Neural progenitor cell (in vitro differentiated cells): ENCODE data around the gene ASTN2. TPM values are rescaled to one million over a fixed set of nuclear protein-coding genes. Genes with fewer than 3 reads are reported as not detected.

Experiments used
- DNase-seq: peaks from one replicate; pipeline ENCODE4 v3.0.0-alpha.2; 2016; ENCODE audit warnings: low spot score
- H2AFZ ChIP-seq: fragments of 200-600 bp; sonication (generic); replicated peaks from 2 replicates; pipeline ENCODE4 v1.6.1; 2016; ENCODE audit warnings: antibody characterized with exemption
- H3F3A ChIP-seq: fragments of 200-600 bp; sonication (generic); 2 replicates; pipeline ENCODE4 v1.6.1; 2016; ENCODE audit warnings: antibody characterized with exemption, low read depth
- H3K27ac ChIP-seq: fragments of 200-600 bp; sonication (generic); 2 replicates; pipeline ENCODE4 v1.5.1; 2016; ENCODE audit warnings: mild to moderate bottlenecking
- H3K27me3 ChIP-seq: fragments of 200-600 bp; sonication (generic); 2 replicates; pipeline ENCODE4 v1.6.1; 2016; ENCODE audit warnings: mild to moderate bottlenecking, moderate library complexity
- H3K36me3 ChIP-seq: fragments of 200-600 bp; sonication (generic); 2 replicates; pipeline ENCODE4 v1.5.1; 2016
- H3K4me1 ChIP-seq: fragments of 200-600 bp; sonication (generic); 2 replicates; pipeline ENCODE4 v1.6.1; 2016; ENCODE audit warnings: mixed run types
- H3K4me2 ChIP-seq: fragments of 200-600 bp; sonication (generic); 2 replicates; pipeline ENCODE4 v1.6.1; 2016
- H3K4me3 ChIP-seq: fragments of 200-600 bp; sonication (generic); 2 replicates; pipeline ENCODE4 v1.5.1; 2016
- H3K79me2 ChIP-seq: fragments of 200-600 bp; sonication (generic); 2 replicates; pipeline ENCODE4 v1.6.1; 2016; ENCODE audit warnings: low read depth
- H3K9ac ChIP-seq: fragments of 200-600 bp; sonication (generic); 2 replicates; pipeline ENCODE4 v1.6.1; 2016
- H3K9me3 ChIP-seq: fragments of 200-600 bp; sonication (generic); 2 replicates; pipeline ENCODE4 v1.5.1; 2016; ENCODE audit warnings: low read depth
- H4K20me1 ChIP-seq: fragments of 200-600 bp; sonication (generic); 2 replicates; pipeline ENCODE4 v1.6.1; 2016; ENCODE audit warnings: low read depth
- H3K27ac Mint-ChIP-seq: 3 replicates; pipeline ENCODE4 v1.8.0; 2021; ENCODE audit warnings: mixed read lengths
- H3K27me3 Mint-ChIP-seq: 2 replicates; pipeline ENCODE4 v1.8.0; 2022; ENCODE audit warnings: low read depth, mild to moderate bottlenecking, inconsistent platforms, moderate library complexity, mixed read lengths; ENCODE audit not compliant: insufficient read depth
- H3K36me3 Mint-ChIP-seq: 3 replicates; pipeline ENCODE4 v1.8.0; 2021; ENCODE audit warnings: mixed read lengths
- H3K4me1 Mint-ChIP-seq: 3 replicates; pipeline ENCODE4 v1.8.0; 2021; ENCODE audit warnings: mixed read lengths
- H3K4me3 Mint-ChIP-seq: 3 replicates; pipeline ENCODE4 v1.8.0; 2021; ENCODE audit warnings: mild to moderate bottlenecking, moderate library complexity, mixed read lengths
- H3K9me3 Mint-ChIP-seq: 3 replicates; pipeline ENCODE4 v1.8.0; 2020; ENCODE audit warnings: mixed read lengths
- EZH2 ChIP-seq: fragments of 200-600 bp; sonication (generic); IDR thresholded peaks from 2 replicates; pipeline ENCODE4 v1.6.1; 2017; ENCODE audit warnings: antibody characterized with exemption, mild to moderate bottlenecking, moderate library complexity
- EZH2phosphoT487 ChIP-seq: fragments of 200-600 bp; sonication (generic); IDR thresholded peaks from 2 replicates; pipeline ENCODE4 v1.6.1; 2017; ENCODE audit warnings: antibody characterized with exemption
- total RNA-seq: library from RNA; depleted of rRNA; stranded (reverse); fragments of >200 nt; gene quantifications from 2 replicates; pipeline ENCODE4 v1.2.3, GENCODE V29; 2015; ENCODE audit warnings: low replicate concordance
- TF ChIP-seq, protein P1 (sequence below): fragments of 200-600 bp; sonication (generic); IDR thresholded peaks from 2 replicates; pipeline ENCODE4 v1.5.1; 2017; ENCODE audit warnings: antibody characterized with exemption, mild to moderate bottlenecking

ASTN2 gene
- total RNA-seq, 1 donor from 2014 or later, result 8.0 TPM

DNA sequence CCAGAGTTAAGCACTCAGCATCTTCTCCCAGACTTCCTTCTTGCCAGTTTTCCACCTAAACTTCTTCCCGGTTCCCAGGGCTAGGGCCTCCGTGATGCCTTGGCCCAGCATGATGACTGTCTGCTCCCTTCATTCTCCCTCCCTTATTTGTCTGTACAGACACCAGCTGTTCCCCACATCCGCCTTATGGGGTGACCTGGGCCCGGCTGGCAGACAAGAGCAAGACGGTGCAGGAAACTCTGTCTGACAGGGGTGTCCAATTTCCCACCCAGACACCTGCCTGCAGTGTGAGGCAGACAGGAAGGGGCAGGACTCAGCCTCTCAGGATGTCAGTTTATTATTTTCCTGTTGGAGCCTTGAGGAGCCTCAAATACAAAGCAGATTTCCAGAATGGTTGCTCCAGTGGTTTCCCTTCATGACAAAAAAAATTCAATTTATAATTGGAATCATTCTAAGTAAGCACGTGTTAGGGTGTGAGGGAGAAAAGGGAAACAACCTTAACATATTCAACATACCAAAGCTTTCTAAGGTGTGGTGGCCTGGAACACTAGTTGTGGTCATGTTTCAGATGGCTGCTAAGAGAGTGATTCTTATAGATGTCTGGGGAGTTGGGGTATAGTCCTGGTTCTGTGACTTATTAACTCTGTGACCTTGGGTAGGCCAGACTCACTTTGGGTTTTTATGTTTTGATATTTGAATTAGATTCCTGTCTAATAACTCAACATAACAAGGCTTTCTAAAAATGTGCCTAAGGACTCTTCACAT is 1026.7 kb downstream of the ASTN2 start:
- Histone ChIP-seq H3K4me2 (no peak overlapping the region), H3K36me3 (no peaks in the 10 kb centered on the region), H3K9me3 (no peaks in the 10 kb centered on the region), H3K4me1 (no peaks in the 10 kb centered on the region), H2AFZ (no peak overlapping the region), H3K9ac (no peak overlapping the region), H3K27ac (no peak overlapping the region), H4K20me1 (no peaks in the 10 kb centered on the region), H3K27me3 (no peaks in the 10 kb centered on the region), H3K79me2 (no peaks in the 10 kb centered on the region), H3K4me3 (no peak overlapping the region), H3F3A (no peaks in the 10 kb centered on the region)
- TF ChIP-seq EZH2phosphoT487 (no peak), EZH2 (no peak)
- TF ChIP-seq, protein P1, sequence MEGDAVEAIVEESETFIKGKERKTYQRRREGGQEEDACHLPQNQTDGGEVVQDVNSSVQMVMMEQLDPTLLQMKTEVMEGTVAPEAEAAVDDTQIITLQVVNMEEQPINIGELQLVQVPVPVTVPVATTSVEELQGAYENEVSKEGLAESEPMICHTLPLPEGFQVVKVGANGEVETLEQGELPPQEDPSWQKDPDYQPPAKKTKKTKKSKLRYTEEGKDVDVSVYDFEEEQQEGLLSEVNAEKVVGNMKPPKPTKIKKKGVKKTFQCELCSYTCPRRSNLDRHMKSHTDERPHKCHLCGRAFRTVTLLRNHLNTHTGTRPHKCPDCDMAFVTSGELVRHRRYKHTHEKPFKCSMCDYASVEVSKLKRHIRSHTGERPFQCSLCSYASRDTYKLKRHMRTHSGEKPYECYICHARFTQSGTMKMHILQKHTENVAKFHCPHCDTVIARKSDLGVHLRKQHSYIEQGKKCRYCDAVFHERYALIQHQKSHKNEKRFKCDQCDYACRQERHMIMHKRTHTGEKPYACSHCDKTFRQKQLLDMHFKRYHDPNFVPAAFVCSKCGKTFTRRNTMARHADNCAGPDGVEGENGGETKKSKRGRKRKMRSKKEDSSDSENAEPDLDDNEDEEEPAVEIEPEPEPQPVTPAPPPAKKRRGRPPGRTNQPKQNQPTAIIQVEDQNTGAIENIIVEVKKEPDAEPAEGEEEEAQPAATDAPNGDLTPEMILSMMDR, result no peak
- peaks cover 27% of the 10 kb centered on the region for H3K36me3 Mint-ChIP-seq
- H3K4me3 Mint-ChIP-seq, result no peak overlapping the region
- H3K27me3 Mint-ChIP-seq, result peaks cover 2% of the 10 kb centered on the region
- H3K27ac Mint-ChIP-seq, result no peak overlapping the region
- H3K4me1 Mint-ChIP-seq, result no peaks in the 10 kb centered on the region
- no peaks in the 10 kb centered on the region for H3K9me3 Mint-ChIP-seq
- DNase-seq, result no peak

- Histone ChIP-seq H2AFZ (no peak overlapping the region), H3K27me3 (no peaks in the 10 kb centered on the region), H3K27ac (no peak overlapping the region), H3K9me3 (no peaks in the 10 kb centered on the region), H3F3A (no peaks in the 10 kb centered on the region), H3K36me3 (no peaks in the 10 kb centered on the region), H3K4me3 (no peak overlapping the region), H3K9ac (no peak overlapping the region), H4K20me1 (no peaks in the 10 kb centered on the region), H3K4me2 (no peak overlapping the region), H3K79me2 (no peaks in the 10 kb centered on the region), H3K4me1 (no peaks in the 10 kb centered on the region)
- H3K27me3 Mint-ChIP-seq, result peaks cover 5% of the 10 kb centered on the region
- H3K36me3 Mint-ChIP-seq, result peaks cover 26% of the 10 kb centered on the region
- no peak overlapping the region for H3K4me3 Mint-ChIP-seq
- no peak for DNase-seq
- TF ChIP-seq, protein P1, result no peak
- TF ChIP-seq EZH2, result no peak
- no peak for TF ChIP-seq EZH2phosphoT487
- H3K4me1 Mint-ChIP-seq, result no peaks in the 10 kb centered on the region
- H3K9me3 Mint-ChIP-seq, result no peaks in the 10 kb centered on the region
- H3K27ac Mint-ChIP-seq, result no peak overlapping the region
These were observed 1030.9 kb downstream of the ASTN2 start for GRCh38 chr9:116383936-116384335.

GRCh38 chr9:116383133-116383532 is 1031.7 kb downstream of the ASTN2 start:
- TF ChIP-seq, protein P1, result no peak
- no peak for TF ChIP-seq EZH2phosphoT487
- no peak for TF ChIP-seq EZH2
- H3K27me3 ChIP-seq, result no peaks in the 10 kb centered on the region
- H3K36me3 Mint-ChIP-seq, result peaks cover 23% of the 10 kb centered on the region
- H3K9me3 Mint-ChIP-seq, result no peaks in the 10 kb centered on the region
- H3K4me1 Mint-ChIP-seq, result no peaks in the 10 kb centered on the region
- DNase-seq, result no peak
- H3K27me3 Mint-ChIP-seq, result peaks cover 5% of the 10 kb centered on the region
- no peak overlapping the region for H3K4me3 ChIP-seq
- H3K4me3 Mint-ChIP-seq, result no peak overlapping the region
- H3K4me1 ChIP-seq, result no peaks in the 10 kb centered on the region
- H3K36me3 ChIP-seq, result no peaks in the 10 kb centered on the region
- no peak overlapping the region for H3K27ac ChIP-seq
- H3K9ac ChIP-seq, result no peak overlapping the region
- H3F3A ChIP-seq, result no peaks in the 10 kb centered on the region
- no peaks in the 10 kb centered on the region for H3K9me3 ChIP-seq
- no peak overlapping the region for H2AFZ ChIP-seq
- H4K20me1 ChIP-seq, result no peaks in the 10 kb centered on the region
- H3K27ac Mint-ChIP-seq, result no peak overlapping the region
- no peaks in the 10 kb centered on the region for H3K79me2 ChIP-seq
- no peak overlapping the region for H3K4me2 ChIP-seq
